GM23338 (cell line): ENCODE data around the gene RAP1GDS1. TPM values are rescaled to one million over a fixed set of nuclear protein-coding genes. Genes with fewer than 3 reads are reported as not detected.

ENCODE experiments used
- ATAC-seq: fragments of 200-7000 bp; cut with Tn5 transposase; 3 replicates; pipeline ENCODE4 v1.9.1; 2020
- DNase-seq: peaks from one replicate; pipeline ENCODE4 v3.0.0-alpha.2; 2015; ENCODE audit warnings: low spot score
- H2AFZ ChIP-seq: fragments of 200-600 bp; sonication (generic); 2 replicates; pipeline ENCODE4 v1.8.0; 2016; ENCODE audit warnings: antibody characterized with exemption, mild to moderate bottlenecking, moderate library complexity
- H3F3A ChIP-seq: fragments of 200-600 bp; sonication (generic); replicated peaks from 2 replicates; pipeline ENCODE4 v1.8.0; 2017; ENCODE audit warnings: antibody characterized with exemption, mixed run types, low read depth
- H3K27ac ChIP-seq: fragments of 200-600 bp; sonication (generic); 2 replicates; pipeline ENCODE4 v1.6.1; 2016; ENCODE audit warnings: low read depth
- H3K27me3 ChIP-seq: fragments of 200-600 bp; sonication (generic); 2 replicates; pipeline ENCODE4 v1.8.0; 2016; ENCODE audit warnings: mild to moderate bottlenecking, mixed run types, moderate library complexity; ENCODE audit not compliant: insufficient read depth
- H3K36me3 ChIP-seq: fragments of 200-600 bp; sonication (generic); 2 replicates; pipeline ENCODE4 v1.8.0; 2016; ENCODE audit warnings: mild to moderate bottlenecking; ENCODE audit not compliant: insufficient read depth
- H3K4me1 ChIP-seq: fragments of 200-600 bp; sonication (generic); 2 replicates; pipeline ENCODE4 v1.8.0; 2016; ENCODE audit warnings: mild to moderate bottlenecking, moderate library complexity; ENCODE audit not compliant: insufficient read depth
- H3K4me2 ChIP-seq: fragments of 200-600 bp; sonication (generic); 2 replicates; pipeline ENCODE4 v1.7.1; 2017; ENCODE audit warnings: mixed run types
- H3K4me3 ChIP-seq: fragments of 200-600 bp; sonication (generic); 2 replicates; pipeline ENCODE4 v1.6.1; 2016; ENCODE audit warnings: mixed run types
- H3K79me2 ChIP-seq: fragments of 200-600 bp; sonication (generic); replicated peaks from 2 replicates; pipeline ENCODE4 v1.8.0; 2017; ENCODE audit warnings: mild to moderate bottlenecking; ENCODE audit not compliant: insufficient read depth
- H3K9me2 ChIP-seq: fragments of 200-600 bp; sonication (generic); 2 replicates; pipeline ENCODE4 v1.8.0; 2017; ENCODE audit not compliant: insufficient read depth
- H4K20me1 ChIP-seq: fragments of 200-600 bp; sonication (generic); replicated peaks from 2 replicates; pipeline ENCODE4 v1.8.0; 2017; ENCODE audit warnings: mild to moderate bottlenecking; ENCODE audit not compliant: insufficient read depth
- H3K27ac Mint-ChIP-seq: 2 replicates; pipeline ENCODE4 v1.8.0; 2020; ENCODE audit warnings: inconsistent platforms, mild to moderate bottlenecking, moderate library complexity, mixed read lengths
- H3K27me3 Mint-ChIP-seq: 3 replicates; pipeline ENCODE4 v1.8.0; 2022; ENCODE audit warnings: low read depth, mild to moderate bottlenecking, moderate library complexity, mixed read lengths, inconsistent platforms; ENCODE audit not compliant: insufficient read depth, poor library complexity
- H3K36me3 Mint-ChIP-seq: 3 replicates; pipeline ENCODE4 v1.8.0; 2021; ENCODE audit warnings: low read depth, mild to moderate bottlenecking, inconsistent platforms, moderate library complexity, mixed read lengths
- H3K4me1 Mint-ChIP-seq: 3 replicates; pipeline ENCODE4 v1.8.0; 2020; ENCODE audit warnings: mild to moderate bottlenecking, inconsistent platforms, mixed read lengths
- H3K4me3 Mint-ChIP-seq: 3 replicates; pipeline ENCODE4 v1.8.0; 2021; ENCODE audit warnings: moderate library complexity, mild to moderate bottlenecking, inconsistent platforms, mixed read lengths
- H3K9me3 Mint-ChIP-seq: 3 replicates; pipeline ENCODE4 v1.8.0; 2020; ENCODE audit warnings: moderate library complexity, mild to moderate bottlenecking, inconsistent platforms, mixed read lengths
- CREB1 ChIP-seq: fragments of 250-450 bp; sonication (Bioruptor Pico); IDR thresholded peaks from 2 replicates; pipeline ENCODE4 v1.5.0; 2020; ENCODE audit warnings: low read depth, mild to moderate bottlenecking, moderate library complexity
- CTCF ChIP-seq, 2 experiments: fragments of 200-600 bp in 1 of 2; sonication (generic) in 1 of 2; conservative IDR thresholded peaks; 2 replicates each; pipeline versions ENCODE4 v1.5.1 to v1.6.1; 2016 to 2017; ENCODE audit warnings: antibody characterized with exemption in 2 of 2, low read depth in 2 of 2, mild to moderate bottlenecking in 2 of 2, moderate library complexity in 1 of 2
- ETS1 ChIP-seq: IDR thresholded peaks from 2 replicates; pipeline ENCODE4 v1.6.1; 2016; ENCODE audit warnings: antibody characterized with exemption
- EZH2 ChIP-seq: fragments of 200-600 bp; sonication (generic); IDR thresholded peaks from one replicate; pipeline ENCODE4 v1.8.0; 2017; ENCODE audit warnings: antibody characterized with exemption, mild to moderate bottlenecking, low read depth; ENCODE audit not compliant: unreplicated experiment
- EZH2phosphoT487 ChIP-seq: fragments of 200-600 bp; sonication (generic); IDR thresholded peaks from one replicate; pipeline ENCODE4 v1.8.1; 2018; ENCODE audit warnings: antibody characterized with exemption; ENCODE audit not compliant: unreplicated experiment
- JUNB ChIP-seq: IDR thresholded peaks from one replicate; pipeline ENCODE4 v1.6.1; 2016; ENCODE audit warnings: antibody characterized with exemption; ENCODE audit not compliant: unreplicated experiment
- NANOG ChIP-seq: IDR thresholded peaks from 2 replicates; pipeline ENCODE4 v1.6.1; 2016; ENCODE audit warnings: antibody characterized with exemption, borderline replicate concordance
- POLR2AphosphoS5 ChIP-seq: IDR thresholded peaks from 2 replicates; pipeline ENCODE4 v1.6.1; 2016; ENCODE audit warnings: antibody characterized with exemption, low read depth
- STAT1 ChIP-seq: IDR thresholded peaks from one replicate; pipeline ENCODE4 v1.6.1; 2016; ENCODE audit warnings: antibody characterized with exemption; ENCODE audit not compliant: unreplicated experiment
- ZNF114 ChIP-seq: fragments of 250-450 bp; sonication (Bioruptor Pico); IDR thresholded peaks from 2 replicates; pipeline ENCODE4 v1.5.0; 2020; ENCODE audit warnings: mild to moderate bottlenecking, moderate library complexity
- ZNF331 ChIP-seq: fragments of 250-450 bp; sonication (Bioruptor Pico); IDR thresholded peaks from 2 replicates; pipeline ENCODE4 v1.5.0; 2020; ENCODE audit warnings: low read depth, mild to moderate bottlenecking, moderate library complexity
- ZNF462 ChIP-seq: fragments of 250-450 bp; sonication (Bioruptor Pico); IDR thresholded peaks from 2 replicates; pipeline ENCODE4 v1.5.0; 2020; ENCODE audit warnings: mild to moderate bottlenecking, moderate library complexity
- polyA plus RNA-seq: library from polyadenylated mRNA; unstranded; fragments of >200 nt; fragmentation: Nextera tagmentation; extraction: Ambion mirVana; gene quantifications from 2 replicates; pipeline ENCODE4 v1.2.1, GENCODE V29; 2016
- total RNA-seq: library from RNA; depleted of rRNA; stranded (reverse); fragments of >200 nt; shearing (Covaris generic); gene quantifications from 2 replicates; pipeline ENCODE4 v1.2.3, GENCODE V29; 2014
- TF ChIP-seq, protein P1 (sequence below): IDR thresholded peaks from one replicate; pipeline ENCODE4 v1.6.1; 2018; ENCODE audit warnings: antibody characterized with exemption; ENCODE audit not compliant: unreplicated experiment

The RAP1GDS1 gene
- total and polyA plus RNA-seq, 2 experiments from 2014 or later: 23.7 to 32.4 TPM

DNA sequence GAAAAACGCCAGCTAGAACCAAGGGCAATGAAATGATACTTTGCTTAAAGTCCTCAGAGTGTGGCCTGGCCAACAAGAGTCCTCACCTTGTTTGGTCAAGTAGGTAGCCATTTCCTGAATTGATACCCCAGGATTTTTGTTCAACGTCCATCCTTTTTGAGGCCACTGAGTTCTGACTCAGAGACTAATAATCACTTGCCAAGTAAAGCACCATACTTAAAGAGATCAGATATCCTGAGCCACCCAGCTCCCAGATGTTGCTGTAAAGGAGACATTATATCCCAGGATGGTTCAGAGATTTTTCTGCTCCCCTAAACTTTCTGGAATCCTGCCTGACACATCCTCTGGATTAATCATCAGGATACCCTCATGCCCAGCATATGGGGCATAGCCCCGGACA, 190.9 kb downstream of the RAP1GDS1 start:
- DNase-seq (no peak), ATAC-seq (no peak)
- Histone ChIP-seq H3K36me3 (no peaks in the 10 kb centered on the region), H3K27me3 (no peaks in the 10 kb centered on the region), H2AFZ (no peak overlapping the region), H4K20me1 (no peaks in the 10 kb centered on the region), H3K79me2 (no peaks in the 10 kb centered on the region), H3K4me1 (no peaks in the 10 kb centered on the region), H3K9me2 (no peaks in the 10 kb centered on the region), H3K4me2 (no peak overlapping the region), H3F3A (no peaks in the 10 kb centered on the region), H3K27ac (no peak overlapping the region), H3K4me3 (no peak overlapping the region)
- peaks cover 9% of the 10 kb centered on the region for H3K9me3 Mint-ChIP-seq
- H3K36me3 Mint-ChIP-seq: no peaks in the 10 kb centered on the region
- no peak overlapping the region for H3K27ac Mint-ChIP-seq
- no peak overlapping the region for H3K4me3 Mint-ChIP-seq
- no peak for TF ChIP-seq EZH2phosphoT487
- no peak for TF ChIP-seq ZNF114 (CRISPR knock-in tag)
- no peak for TF ChIP-seq NANOG
- no peak for TF ChIP-seq CREB1 (CRISPR knock-in tag)
- no peak for TF ChIP-seq EZH2
- no peak for TF ChIP-seq ZNF462
- no peak for TF ChIP-seq STAT1
- no peak for TF ChIP-seq ZNF331 (CRISPR knock-in tag)
- no peak for TF ChIP-seq POLR2AphosphoS5
- TF ChIP-seq ETS1: no peak
- TF ChIP-seq CTCF (conservative IDR thresholded peaks at IDR 0.05; ENCODE audit: low read depth in 2 of 2): no peak
- TF ChIP-seq, protein P1, sequence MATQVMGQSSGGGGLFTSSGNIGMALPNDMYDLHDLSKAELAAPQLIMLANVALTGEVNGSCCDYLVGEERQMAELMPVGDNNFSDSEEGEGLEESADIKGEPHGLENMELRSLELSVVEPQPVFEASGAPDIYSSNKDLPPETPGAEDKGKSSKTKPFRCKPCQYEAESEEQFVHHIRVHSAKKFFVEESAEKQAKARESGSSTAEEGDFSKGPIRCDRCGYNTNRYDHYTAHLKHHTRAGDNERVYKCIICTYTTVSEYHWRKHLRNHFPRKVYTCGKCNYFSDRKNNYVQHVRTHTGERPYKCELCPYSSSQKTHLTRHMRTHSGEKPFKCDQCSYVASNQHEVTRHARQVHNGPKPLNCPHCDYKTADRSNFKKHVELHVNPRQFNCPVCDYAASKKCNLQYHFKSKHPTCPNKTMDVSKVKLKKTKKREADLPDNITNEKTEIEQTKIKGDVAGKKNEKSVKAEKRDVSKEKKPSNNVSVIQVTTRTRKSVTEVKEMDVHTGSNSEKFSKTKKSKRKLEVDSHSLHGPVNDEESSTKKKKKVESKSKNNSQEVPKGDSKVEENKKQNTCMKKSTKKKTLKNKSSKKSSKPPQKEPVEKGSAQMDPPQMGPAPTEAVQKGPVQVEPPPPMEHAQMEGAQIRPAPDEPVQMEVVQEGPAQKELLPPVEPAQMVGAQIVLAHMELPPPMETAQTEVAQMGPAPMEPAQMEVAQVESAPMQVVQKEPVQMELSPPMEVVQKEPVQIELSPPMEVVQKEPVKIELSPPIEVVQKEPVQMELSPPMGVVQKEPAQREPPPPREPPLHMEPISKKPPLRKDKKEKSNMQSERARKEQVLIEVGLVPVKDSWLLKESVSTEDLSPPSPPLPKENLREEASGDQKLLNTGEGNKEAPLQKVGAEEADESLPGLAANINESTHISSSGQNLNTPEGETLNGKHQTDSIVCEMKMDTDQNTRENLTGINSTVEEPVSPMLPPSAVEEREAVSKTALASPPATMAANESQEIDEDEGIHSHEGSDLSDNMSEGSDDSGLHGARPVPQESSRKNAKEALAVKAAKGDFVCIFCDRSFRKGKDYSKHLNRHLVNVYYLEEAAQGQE: no peak
- TF ChIP-seq JUNB: no peak
- H3K4me1 Mint-ChIP-seq: no peaks in the 10 kb centered on the region
- no peaks in the 10 kb centered on the region for H3K27me3 Mint-ChIP-seq
